NCI-H345 (cell line): ENCODE results near the gene ALS2.
A peak's percentile ranks its signal among the peaks of the same experiment; 100 is the strongest.
"Not testable (repeated sequence)": the region's sequence is repeated elsewhere in the genome, so short reads cannot be mapped to it uniquely, and the experiment has no call there.

Source experiments
- DNase-seq: peaks from one replicate; lab custom pipeline; 2025; lab: John Stamatoyannopoulos, UW

Gene ALS2

DNA sequence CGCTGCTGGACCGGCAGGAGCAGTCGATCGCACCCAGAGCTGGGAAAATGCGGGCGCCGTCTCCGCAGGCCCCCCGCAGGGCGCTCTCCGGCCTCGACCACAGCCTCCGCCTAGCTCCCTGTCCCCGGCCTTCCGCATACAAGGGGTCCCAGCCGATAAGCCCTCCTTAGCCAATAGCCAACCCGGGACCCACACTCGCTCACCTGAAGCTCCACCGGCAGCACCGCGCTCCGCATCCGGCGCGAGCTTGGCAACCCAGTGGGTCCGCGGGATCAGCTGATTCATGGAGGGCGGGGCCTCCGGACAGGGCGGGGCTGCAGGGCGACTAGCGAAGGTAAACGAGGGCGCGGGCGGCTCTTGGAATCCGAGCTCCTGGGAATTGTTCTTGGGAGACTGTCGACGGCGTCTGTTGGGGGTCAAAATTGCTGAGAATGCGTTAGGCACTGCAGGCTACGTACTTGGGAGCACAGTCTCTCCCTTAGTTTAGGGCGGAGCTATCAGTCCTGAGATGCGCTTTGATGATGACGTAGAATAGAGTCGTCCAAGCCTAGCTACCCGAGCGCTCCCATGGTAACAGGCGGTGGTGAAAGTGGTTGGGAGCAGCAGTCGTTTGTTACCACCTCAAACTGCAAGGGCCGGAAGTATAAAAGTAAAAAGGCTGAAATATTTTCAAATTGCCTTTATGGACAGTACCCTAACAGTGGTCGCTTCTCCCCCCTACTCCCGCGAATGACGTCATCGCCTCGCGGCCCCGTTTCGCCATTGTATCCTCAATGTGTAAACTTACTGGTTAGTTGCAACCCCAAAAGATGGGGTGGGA lies at the start of gene ALS2:
ALS2 (minus strand) TSS at position 260 of the 820 bp plus-strand sequence. CDS start 12,048 bp downstream, outside the sequence.
- DNase-seq, result peak; percentile 98

DNA sequence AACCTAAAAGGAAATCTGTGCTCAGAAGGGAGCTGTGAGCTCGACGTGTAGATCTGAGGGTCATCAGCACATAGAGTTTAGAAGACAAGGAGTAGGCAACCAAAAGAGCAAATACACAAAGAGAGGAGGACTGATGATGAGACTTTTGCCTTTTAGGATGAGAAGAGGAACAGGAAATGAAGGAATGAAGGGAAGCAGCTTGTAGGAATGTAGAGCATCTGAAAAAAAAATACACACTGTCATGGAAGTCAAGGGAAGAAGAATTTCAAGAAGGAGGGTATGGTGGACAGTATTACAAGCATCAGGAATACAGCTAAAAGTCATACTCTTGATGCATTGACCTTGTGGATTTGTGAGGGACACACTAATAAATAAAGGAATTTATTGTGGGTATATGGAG lies 47.5 kb upstream of the ALS2 start:
- DNase-seq, result no peak

DNA sequence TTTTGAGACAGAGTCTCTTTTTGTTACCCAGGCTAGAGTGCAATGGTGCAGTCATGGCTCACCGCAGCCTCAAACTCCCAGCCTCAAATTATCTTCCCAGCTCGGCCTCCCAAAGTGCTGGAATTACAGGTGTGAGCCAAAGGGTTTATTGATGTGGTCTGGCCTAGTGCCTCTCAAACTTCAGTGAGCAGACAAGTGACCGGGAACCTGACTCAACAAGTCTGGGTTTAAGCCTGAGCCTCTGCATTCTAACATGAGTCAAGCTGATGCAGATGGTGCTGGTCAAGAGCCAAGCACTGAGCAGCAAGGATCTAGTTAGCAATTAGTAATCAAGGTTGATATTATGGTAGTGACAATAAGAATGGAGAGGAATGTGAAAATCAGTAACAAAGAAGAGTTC lies 46.9 kb upstream of the ALS2 start:
- DNase-seq, result no peak

DNA sequence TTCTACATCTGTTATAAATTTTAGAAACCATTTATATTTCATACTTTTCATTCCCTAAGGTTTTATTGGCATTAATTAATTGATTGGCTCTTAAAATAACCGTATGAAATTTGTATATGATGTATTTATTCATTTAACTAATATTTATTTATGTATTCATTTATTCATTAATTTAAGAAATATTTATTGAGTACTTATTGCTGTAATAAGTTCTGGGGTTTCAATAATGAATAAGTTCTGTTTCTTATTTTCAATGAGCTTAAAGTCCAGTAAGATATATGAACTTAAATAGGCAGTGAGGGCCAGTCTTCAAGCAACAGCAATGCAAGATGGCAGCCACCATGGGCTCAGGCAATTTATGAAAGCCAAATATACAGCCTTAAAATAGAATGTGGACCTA lies 43.5 kb upstream of the ALS2 start:
- DNase-seq, result no peak

DNA sequence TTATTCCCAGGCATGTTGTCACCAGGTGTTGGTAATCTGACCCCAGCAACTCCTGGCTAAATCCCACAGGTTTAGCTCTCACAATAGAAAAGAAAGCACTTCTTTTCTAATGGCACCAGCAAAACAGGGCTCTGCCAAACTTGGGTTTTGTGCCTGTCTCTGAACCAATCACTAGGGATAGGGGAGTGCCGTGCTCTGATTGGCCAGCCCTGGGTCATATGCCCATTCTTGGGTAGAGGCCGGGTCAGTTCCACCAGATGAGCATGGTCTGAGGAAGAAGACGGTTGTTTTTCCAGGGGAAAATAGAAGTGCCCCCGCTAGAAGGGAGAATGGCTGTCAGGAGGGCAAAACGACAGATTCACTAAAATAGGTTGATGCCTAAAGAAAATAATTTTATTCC lies 40.3 kb upstream of the ALS2 start:
- no peak for DNase-seq

DNA sequence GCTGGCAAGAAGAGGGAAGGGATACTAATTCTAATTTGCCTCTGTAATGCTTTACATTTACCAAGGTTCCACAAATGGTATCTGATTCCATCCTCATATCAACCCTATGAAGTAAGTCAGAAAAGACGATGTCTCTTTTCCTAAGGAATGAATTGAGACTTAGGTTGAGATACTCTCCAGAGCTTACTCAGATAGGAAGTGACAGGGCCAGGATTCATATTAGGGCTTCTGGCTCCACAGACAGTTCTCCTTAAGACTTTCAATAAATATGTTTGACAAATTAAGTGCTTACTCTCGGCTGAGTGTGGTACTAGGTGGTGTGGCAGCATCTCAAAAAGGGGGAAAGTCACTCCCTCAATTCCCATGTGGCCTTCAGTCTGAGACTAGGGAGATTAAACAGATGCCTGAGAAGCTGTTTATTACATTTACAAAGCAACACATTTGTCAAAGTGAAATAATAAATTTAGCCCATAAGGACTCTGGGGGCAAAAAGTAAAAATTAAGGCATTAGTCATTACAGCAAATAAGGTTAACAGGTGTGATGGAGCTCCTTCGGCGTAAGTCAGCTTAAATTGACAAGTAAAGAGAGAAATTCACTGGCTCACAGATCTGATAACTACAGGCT lies 39.8 kb upstream of the ALS2 start:
- no peak for DNase-seq

DNA sequence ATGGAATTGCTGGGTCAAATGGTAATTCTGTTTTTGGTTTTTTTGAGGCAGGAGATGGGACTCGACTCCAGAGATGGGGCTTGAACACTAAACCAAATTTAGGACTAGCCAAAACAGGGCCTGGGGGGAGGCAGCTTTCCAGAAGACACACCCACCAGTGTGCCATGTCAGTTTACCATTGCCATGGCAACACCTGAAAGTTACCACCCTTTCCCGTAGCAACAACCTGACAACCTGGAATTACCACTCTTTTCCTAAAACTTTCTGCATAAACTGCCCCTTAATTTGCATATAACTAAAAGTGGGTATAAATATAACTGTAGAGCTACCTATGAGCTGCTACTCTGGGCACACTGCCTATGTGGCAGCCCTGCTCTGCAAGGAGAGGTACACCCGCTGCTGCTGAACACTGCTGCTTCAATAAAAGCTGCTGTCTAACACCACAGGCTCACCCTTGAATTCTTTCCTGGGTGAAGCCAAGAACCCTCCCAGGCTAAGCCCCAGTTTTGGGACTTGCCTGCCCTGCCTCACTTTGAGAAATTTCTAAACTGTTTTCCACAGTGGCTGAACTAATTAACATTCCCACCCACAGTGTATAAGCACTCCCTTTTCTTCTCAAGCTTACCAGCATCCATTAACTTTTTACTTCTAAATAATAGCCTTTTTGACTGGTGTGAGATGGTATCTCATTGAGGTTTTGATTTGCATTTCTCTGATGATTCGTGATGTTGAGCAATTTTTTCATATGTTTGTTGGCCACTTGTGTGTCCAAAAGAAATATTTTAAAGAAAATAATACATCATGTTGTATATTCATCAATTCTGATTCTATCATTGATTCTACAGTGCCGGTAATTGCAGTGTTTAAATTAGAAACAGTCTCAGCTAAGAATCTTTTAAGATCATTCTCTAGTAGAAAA lies 36.2 kb upstream of the ALS2 start:
- DNase-seq, result no peak

DNA sequence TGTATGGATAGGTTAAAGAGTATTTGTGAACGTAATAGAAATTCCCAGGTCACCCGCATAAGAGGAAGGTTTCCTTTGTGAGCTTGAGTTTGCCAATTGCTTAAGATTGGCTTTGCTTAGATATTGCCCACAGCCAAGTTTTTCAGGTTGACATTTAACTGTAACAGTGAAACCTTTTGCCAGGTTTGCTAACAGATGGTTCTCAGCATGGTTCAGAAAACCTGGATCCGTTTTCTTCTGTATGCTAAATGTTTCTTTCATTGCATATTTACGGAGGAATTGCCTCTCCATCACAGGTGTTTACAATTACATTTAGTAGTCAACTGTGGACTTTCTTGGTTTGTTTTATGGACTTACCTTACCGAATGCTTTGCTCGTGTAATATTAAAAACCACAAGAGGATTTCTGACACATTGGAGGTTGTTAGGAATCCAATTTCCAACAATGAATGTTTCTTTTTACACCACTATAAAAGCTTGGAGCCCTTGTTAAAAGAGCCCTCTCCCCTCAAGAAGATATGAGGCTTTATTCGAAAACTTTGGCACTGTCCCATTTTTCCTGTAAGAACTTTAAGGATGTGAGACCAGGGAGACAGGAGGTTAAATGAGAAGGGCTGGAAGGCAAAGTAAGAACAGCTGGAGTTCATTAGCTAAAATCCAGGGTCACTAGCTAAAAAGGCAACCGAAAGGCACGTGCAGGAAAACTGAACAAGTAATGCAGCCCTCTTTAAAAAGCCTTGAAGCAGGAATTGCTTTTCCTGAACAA lies 33.4 kb upstream of the ALS2 start:
- no peak for DNase-seq

DNA sequence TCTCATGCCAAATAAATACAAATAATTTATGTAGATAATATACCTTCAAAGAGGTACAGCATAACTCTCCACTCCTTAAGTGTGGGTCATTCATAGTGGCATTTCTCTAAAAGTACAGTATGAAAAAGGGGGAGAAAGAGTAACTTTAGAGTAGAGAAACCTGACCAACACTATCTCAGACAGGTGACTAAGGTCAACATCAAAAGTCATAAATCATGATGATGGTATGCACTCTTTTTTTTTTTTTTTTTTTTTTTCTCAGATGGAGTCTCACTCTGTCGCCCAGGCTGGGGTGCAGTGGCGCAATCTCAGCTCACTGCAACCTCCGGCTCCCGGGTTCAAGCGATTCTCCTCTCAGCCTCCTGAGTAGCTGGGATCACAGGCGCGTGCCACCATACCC lies 29.9 kb upstream of the ALS2 start:
- DNase-seq, result not testable (repeated sequence)

DNA sequence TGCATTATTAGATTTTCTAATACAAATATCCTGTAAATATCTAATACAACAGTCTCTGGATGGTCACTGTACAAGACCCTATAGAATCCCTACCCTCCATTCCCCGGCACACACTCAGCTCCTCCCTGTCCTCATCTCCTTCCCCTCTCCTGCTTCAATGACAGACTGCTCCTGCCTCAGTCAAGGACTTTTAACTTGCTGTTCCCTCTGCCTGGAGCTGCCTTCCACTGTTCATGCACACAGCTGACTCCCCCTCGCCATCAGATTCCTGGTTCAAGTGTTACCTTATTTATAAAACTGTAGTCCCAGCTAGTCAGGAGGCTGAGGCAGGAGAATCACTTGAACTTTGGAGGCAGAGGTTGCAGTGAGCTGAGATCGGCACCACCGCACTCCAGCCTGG lies 28.9 kb upstream of the ALS2 start:
- no peak for DNase-seq

DNA sequence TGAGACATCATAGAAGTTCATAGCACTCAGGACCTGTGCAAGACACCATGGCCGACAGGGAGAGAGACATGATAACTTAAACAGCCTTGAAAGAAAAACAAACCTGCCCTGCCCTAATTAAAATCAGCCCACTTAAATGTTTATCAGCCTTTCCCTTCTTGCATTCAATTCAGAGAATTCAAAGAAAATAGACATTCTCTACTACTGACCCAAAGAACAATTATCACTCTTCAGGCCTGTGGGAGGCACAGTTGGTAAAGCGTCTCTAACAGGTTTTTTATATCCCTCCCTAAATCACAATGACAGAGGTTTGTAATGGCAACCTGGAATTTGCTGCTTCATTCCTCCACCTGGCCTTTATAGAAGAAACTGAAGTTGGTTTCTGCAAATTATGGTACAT lies 27.3 kb upstream of the ALS2 start:
- DNase-seq, result no peak

DNA sequence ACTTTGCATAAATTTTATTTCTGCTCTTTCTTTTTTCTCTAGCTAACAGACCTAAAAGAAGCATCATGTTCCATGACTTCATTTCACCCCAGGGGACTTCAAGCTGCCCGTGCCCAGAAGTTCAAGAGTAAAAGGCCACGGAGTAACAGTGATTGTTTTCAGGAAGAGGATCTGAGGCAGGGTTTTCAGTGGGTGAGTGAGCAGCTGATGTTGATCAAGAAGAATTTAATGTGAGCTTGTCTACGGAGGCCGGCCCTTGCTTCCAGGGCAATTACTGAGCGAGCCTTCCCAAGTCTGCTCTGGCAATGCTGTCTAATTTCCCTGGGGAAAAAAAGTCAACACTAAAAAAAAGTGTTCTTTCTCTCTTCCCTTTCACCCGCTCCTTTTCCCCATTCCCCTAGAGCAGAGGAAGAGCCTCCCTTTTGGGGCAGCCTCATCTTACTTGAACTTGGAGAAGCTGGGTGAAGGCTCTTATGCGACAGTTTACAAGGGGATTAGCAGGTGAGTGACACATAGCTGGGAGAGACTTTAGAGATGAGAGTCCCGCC lies 26.8 kb upstream of the ALS2 start:
- DNase-seq, result no peak

DNA sequence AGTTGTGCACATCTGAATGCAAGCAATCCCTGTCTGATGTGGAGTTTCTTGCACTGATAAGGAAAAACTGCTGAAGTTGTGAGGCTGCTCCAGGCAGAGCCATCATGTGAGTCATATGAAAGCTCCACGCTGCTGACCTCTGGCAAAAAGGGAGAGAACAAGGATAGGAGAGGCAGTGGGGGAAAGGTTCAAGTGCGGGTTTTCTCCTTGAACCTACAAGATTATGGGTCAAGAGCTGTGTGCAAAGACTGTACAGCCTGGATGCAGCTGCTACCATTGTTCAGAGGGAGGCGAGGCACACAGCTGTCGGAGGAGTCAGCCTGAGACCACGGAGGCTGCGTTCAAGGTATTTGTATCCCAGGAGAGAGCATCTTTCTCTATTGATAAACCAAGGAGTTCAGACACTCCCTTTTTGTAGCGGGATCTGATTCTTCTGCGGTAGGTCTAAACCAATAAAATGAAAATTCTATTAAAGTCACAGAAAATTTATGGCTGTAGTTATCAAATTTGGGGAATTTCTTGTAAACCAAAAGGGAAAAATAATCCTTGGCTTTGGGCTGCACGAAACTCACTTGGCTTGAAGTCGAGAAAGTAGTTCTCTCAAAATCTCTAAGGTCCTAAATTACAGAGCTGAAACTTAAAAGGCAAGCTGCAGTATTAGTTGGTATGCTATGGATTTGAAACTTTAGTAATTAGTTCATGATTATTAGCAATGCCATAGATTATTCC lies 25.9 kb upstream of the ALS2 start, which contains the start of gene CDK15:
CDK15 (plus strand) TSS at position 96 of the 729 bp plus-strand sequence; CDS start at position 224, 128 bp downstream.
- DNase-seq, result no peak

DNA sequence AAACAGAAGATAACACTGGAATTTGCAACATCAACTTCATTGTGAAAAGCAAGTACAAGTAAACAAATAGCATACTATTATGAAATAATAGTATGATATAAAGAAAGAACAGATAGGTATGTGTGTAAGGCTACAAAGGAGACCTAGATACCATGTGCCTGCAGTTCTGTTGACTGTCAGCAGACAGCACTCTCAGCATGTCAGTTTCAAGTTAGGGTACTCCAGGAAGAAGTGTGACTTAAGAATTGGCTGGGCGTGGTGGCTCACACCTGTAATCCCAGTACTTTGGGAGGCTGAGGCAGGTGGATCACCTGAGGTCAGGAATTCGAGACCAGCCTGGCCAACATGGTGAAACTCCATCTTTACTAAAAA lies 18.2 kb upstream of the ALS2 start:
- not testable (repeated sequence) for DNase-seq

DNA sequence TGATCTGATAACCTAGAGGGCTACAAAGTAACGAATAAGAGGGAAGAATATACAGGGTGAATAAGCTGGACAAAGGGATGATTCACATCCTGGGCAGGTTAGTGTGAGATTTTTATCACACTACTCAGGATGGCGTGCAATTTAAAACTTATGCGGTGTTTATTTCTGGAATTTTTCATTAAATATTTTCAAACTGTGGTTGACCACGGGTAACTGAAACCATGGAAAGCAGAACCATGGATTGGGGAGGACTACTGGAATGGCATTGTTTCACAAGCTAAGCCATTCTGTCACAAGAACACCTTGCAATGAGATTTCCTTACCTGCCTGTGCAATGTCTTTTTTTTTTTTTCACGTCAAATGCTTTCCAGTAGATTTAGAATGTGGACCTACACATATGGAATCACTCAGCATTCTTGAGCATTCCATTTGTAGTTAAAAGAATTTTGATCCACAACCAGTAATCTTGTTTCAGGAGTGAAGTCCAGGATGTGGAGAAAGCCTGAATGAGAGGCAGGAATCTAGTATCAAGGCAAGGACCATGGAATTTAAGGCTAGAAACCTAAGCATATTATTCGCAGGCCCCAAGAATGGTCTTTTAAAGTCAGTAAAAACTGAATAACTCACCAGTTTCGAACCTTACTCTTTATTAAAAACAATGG lies 17.6 kb upstream of the ALS2 start:
- DNase-seq, result no peak

DNA sequence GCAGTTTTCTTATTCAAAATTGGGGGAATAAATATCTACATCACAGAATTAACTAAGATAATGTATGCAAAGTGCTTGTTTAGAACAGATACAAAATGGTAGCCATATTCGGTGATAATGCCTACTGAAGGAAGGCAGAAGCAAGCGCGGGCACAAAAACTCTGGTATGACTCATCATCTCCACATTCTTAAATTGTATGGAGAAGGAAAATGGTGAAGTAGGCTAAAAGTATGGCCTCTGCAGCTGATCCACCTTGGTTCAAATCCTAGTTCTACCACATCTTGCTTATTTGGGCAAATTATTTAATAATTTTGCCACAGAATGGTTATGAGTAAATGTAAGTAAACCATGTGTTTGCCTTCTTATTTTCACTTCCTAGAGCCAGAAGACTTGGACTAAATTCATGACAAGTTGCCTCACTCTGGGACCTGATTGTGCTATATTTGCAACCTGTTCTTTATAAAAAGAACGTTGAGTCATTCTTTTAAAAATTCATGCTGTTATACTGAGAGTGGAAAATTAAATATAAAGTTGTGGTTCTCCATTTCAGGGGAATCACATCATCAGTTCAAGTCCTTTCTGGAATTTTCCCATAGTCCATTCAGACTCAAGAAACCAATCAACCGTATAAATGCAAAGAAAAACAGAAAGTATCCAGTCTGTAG lies 16.6 kb upstream of the ALS2 start:
- no peak for DNase-seq

DNA sequence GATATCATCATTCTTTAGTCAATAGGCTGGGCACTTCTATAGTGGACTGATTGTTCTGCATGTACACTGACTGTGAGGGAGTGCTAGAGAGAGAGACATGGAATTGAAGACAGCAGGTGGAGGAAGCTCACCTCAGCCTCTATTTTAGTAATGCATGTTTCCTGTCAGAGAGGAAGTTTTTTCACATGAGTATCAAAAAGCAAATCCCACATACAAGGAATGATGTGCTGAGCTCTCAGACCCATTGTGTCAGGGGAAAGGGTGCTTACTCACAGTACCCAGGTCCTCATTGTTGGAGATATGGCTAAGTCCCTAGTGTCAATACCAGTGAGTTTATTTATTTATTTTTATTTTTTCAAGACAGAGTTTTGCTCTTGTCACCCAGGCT lies 15.7 kb upstream of the ALS2 start:
- DNase-seq, result no peak

DNA sequence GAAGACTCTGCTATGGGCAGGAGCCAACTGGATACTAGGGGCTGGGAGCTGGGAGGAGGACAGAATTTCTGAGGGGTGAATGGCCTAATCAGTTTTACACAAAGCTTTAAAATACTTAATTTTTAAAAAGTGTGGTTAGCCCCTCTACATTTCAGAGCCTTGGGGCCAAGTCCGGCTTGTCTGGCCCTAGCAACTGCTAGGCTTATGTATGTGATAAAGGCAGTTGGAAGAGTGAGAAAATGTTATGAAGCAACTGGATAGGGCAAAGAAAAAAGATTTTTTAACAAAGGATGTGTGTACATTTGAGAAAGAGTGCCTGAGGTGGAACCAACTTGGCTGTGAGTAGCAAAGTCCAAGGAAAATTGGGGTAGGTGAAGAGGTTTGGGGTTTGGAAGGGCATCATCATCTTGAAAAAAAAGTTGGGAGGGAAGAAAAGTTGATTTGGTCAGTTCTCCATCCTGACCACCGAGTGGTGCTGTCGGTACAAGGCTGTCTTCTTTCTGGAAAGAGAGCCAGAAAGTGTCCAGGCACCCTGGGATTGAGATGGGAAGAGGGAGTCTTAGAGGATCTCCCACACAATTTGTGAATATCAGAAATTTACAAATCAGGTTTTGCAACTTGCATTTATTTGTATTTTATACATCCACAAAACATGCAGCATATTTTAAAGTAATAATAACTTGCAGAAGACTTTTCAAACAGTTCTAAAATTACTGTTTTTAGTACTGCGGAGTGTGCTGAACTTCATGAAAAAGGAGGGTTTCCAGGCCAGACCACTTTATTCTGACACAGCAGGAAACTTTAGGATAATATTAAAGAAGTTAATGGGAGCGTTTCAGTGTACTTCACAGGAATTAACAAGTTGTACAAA lies 15.1 kb upstream of the ALS2 start:
- DNase-seq, result no peak

DNA sequence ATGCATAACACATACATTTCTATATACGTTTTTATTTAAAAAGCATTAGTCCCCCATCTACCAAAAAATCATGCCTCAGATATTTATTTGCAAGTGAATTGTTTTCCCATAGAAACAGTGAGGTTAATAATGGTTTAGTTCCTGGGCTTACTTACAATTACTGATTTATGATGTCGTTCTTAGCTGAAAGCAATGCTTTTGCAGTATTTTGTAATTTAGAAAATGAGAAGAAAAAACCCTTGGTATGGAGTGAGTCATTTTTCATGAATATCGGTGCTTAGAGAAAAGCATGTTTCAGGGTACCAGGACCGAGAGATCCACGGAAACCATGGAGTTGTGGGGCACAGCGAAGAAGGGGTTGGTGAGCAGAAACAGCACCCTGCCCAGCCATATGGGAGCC lies 13.6 kb upstream of the ALS2 start:
- DNase-seq, result no peak
